ENCODE results near the gene SYDE1. TPM values are rescaled to one million over a fixed set of nuclear protein-coding genes. Genes with fewer than 3 reads are reported as not detected.

SYDE1 gene
- total and polyA plus RNA-seq, 2 of the 4 experiments (the other 2 are of a cell fraction), result 19.4 to 64.9 TPM

DNA sequence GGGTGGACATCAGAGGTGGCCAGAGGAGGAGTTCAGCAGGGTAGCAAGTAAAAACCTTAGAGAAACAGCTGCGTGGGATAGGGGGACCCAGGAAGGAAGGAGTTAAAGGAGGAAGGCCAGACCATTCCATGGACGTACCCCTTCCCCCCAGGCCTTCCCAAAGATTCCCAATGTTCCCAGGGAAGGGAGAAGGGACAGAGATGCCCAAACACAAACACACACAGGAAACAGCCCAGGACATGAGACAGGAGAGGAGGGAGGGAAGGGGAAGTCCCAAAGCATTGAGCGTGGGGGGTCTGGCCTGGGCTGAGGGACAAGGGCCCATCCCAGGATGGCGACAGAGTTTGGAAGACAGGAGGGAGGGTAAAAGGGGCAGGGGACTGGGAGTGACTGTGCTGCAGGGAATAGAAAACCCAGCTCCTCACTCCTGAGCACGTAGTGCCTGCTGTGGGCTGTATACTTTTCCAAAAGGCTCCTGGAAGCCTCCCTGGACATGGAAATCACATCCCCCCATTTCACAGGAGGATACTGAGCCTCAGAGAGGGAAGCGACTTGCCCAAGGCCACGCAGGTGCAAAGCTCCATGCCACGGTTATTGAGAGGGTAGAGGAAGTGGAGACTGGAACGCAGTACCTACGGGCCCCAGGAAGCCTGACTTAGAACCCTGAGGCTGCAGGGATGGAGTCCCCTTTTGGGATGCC is 1.1 kb downstream of the SYDE1 start:
- POLR2A ChIA-PET (ENCODE audit: unreplicated experiment), result interaction anchor here (0.6 to 1.0 kb wide), 2 partner anchors 313 to 347 kb away, joined by 3 read pairs; no protein-coding TSS in a partner anchor
- H2AFZ ChIP-seq (replicated peaks; ENCODE audit: low read length, poor library complexity), result peak overlapping the region; percentile 96
- peak overlapping the region; percentile 21; the same call in 2 of the 3 replicates for H2BK15ac ChIP-seq (ENCODE audit: low read depth, low read length)
- peak overlapping the region; percentile 98 for H4K91ac ChIP-seq (ENCODE audit: insufficient read depth, low read depth, low read length)
- H3K79me1 ChIP-seq (ENCODE audit: low read depth in 1 of 2, low read length in 2 of 2), result peaks cover 6 to 48% of the 10 kb centered on the region in 2 experiments; a peak in 3 of 4 replicates
- H3K14ac ChIP-seq (replicated peaks; ENCODE audit: low read depth, low read length), result peak overlapping the region; percentile 99
- DNase-seq (no peak), ATAC-seq (ENCODE audit: low read depth) (peak; percentile 21)
- peak overlapping the region; percentile 99 for H3K4ac ChIP-seq (ENCODE audit: low read depth, low read length)
- peaks cover 10% of the 10 kb centered on the region for H3K9me3 ChIP-seq (ENCODE audit: control insufficient read depth, insufficient read depth, low read length)
- peaks cover 6% of the 10 kb centered on the region for H3K4me1 ChIP-seq (ENCODE audit: control insufficient read depth, insufficient read depth, low read length)
- H3K4me3 ChIP-seq (ENCODE audit: insufficient read depth, low read depth, low read length), result peak overlapping the region; percentile 89
- no TSS peak for BruUV-seq (replicated peaks)
- H4K8ac ChIP-seq (ENCODE audit: low read depth in 2 of 2, low read length in 2 of 2), result peak overlapping the region; percentile 92 to 100; a peak in 3 of 4 replicates
- H3K27me3 ChIP-seq (ENCODE audit: control insufficient read depth, insufficient read depth, low read length), result no peaks in the 10 kb centered on the region
- H2BK5ac ChIP-seq (ENCODE audit: low read depth, low read length, poor library complexity, severe bottlenecking), result peak overlapping the region; percentile 97
- peak overlapping the region; percentile 99 for H3K9ac ChIP-seq (ENCODE audit: low read depth, low read length)
- H3K36me3 ChIP-seq (ENCODE audit: control insufficient read depth, insufficient read depth, low read length), result peaks cover 41% of the 10 kb centered on the region
- peaks cover 18% of the 10 kb centered on the region for H4K20me1 ChIP-seq (ENCODE audit: insufficient read depth, low read length)
- no peaks in the 10 kb centered on the region for H3K9me1 ChIP-seq (ENCODE audit: insufficient read depth, low read length)
- peak overlapping the region; percentile 100 for H2AK9ac ChIP-seq (replicated peaks; ENCODE audit: low read depth, low read length, poor library complexity)
- dilution Hi-C loops (cut with HindIII; ENCODE audit: low sequenced_read_pairs, unreplicated experiment) (no loop called here), intact Hi-C loops (cut with micrococcal nuclease) (loop anchor here (5.0 to 10.0 kb wide), 2 partner anchors 144 to 267 kb away; partner anchors contain the start of gene AKAP8), in situ Hi-C loops (cut with MboI; ENCODE audit: low sequenced_read_pairs) (loop anchor here (25.0 kb wide), 1 partner anchor 1079 kb away; the partner anchor contains the start of genes AP1M1 and FAM32A)
- H3K18ac ChIP-seq (ENCODE audit: low read depth, low read length), result peak overlapping the region; percentile 86
- peak overlapping the region; percentile 96 for H3K27ac ChIP-seq (ENCODE audit: insufficient read depth, low read length)
- H4K5ac ChIP-seq (ENCODE audit: low read depth, low read length), result peak overlapping the region; percentile 86
- peak overlapping the region; percentile 79; the same call in 1 of the 2 replicates for H2BK20ac ChIP-seq (ENCODE audit: low read depth, low read length)
- H3K4me2 ChIP-seq (ENCODE audit: low read depth, low read length), result peak overlapping the region; percentile 95
- H2AK5ac ChIP-seq (ENCODE audit: low read depth, low read length), result peak overlapping the region; percentile 99
- H3K56ac ChIP-seq (ENCODE audit: extremely low read depth, insufficient read depth, low read length), result peak overlapping the region; percentile 98
- CTCF ChIA-PET, result no interaction called here
- peak overlapping the region; percentile 87 for H2BK120ac ChIP-seq (ENCODE audit: low read depth, low read length)
- WGBS, 2 experiments (ENCODE audit: extremely low coverage in 2 of 2, insufficient read length in 1 of 2), result 67% methylated on average over 3 of the region's 10 CpGs; no CpG with 5 or more reads in 1 of the 2 experiments
- H3K23ac ChIP-seq (ENCODE audit: low read depth, low read length), result peak overlapping the region; percentile 89
- TF ChIP-seq BHLHE40 (IDR thresholded peaks at IDR 0.05; ENCODE audit: low read depth, low read length) (no peak), RFX5 (IDR thresholded peaks at IDR 0.05; ENCODE audit: low read depth, low read length) (no peak), CEBPB (IDR thresholded peaks at IDR 0.05; ENCODE audit: low read depth, low read length) (no peak), ELK1 (IDR thresholded peaks at IDR 0.05; ENCODE audit: borderline replicate concordance, low read depth, low read length) (no peak), FOS (IDR thresholded peaks at IDR 0.05; ENCODE audit: low read depth, low read length) (no peak), MXI1 (IDR thresholded peaks at IDR 0.05; ENCODE audit: borderline replicate concordance, low read depth, low read length) (no peak), CHD1 (IDR thresholded peaks at IDR 0.05; ENCODE audit: low read depth, low read length) (no peak), RAD21 (IDR thresholded peaks at IDR 0.05; ENCODE audit: low read length) (no peak), MAFK (IDR thresholded peaks at IDR 0.05; ENCODE audit: low read depth, low read length) (no peak), NFE2L2 (IDR thresholded peaks at IDR 0.05; ENCODE audit: low read depth, low read length) (no peak), RCOR1 (IDR thresholded peaks at IDR 0.05; ENCODE audit: insufficient replicate concordance, low read length) (no peak), MAZ (IDR thresholded peaks at IDR 0.05; ENCODE audit: borderline replicate concordance, low read depth, low read length) (no peak; the same call in 1 of the 2 replicates), POLR2A (IDR thresholded peaks at IDR 0.05; ENCODE audit: low read depth, low read length) (no peak), SMC3 (IDR thresholded peaks at IDR 0.05; ENCODE audit: low read depth, low read length) (no peak)
- TF ChIP-seq, protein P1, sequence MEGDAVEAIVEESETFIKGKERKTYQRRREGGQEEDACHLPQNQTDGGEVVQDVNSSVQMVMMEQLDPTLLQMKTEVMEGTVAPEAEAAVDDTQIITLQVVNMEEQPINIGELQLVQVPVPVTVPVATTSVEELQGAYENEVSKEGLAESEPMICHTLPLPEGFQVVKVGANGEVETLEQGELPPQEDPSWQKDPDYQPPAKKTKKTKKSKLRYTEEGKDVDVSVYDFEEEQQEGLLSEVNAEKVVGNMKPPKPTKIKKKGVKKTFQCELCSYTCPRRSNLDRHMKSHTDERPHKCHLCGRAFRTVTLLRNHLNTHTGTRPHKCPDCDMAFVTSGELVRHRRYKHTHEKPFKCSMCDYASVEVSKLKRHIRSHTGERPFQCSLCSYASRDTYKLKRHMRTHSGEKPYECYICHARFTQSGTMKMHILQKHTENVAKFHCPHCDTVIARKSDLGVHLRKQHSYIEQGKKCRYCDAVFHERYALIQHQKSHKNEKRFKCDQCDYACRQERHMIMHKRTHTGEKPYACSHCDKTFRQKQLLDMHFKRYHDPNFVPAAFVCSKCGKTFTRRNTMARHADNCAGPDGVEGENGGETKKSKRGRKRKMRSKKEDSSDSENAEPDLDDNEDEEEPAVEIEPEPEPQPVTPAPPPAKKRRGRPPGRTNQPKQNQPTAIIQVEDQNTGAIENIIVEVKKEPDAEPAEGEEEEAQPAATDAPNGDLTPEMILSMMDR (conservative IDR thresholded peaks at IDR 0.05; ENCODE audit: low read depth, low read length), result no peak

Measured in IMR-90 (cell line).